Esophagus muscularis mucosa (tissue), 4 donors: ENCODE data around the gene F5.
"Not testable (repeated sequence)": the region's sequence is repeated elsewhere in the genome, so short reads cannot be mapped to it uniquely, and the experiment has no call there.

Experiments
- CTCF ChIP-seq, 3 experiments: fragments of 200-600 bp in 2 of 3; fragments of 450-650 bp in 1 of 3; sonication (generic) in 2 of 3; IDR thresholded peaks; one replicate each; pipeline ENCODE4 v1.5.1; 2017 to 2019; ENCODE audit warnings: antibody characterized with exemption in 3 of 3, mild to moderate bottlenecking in 2 of 3, moderate library complexity in 1 of 3
- EP300 ChIP-seq: sonication (generic); formaldehyde crosslinking; IDR thresholded peaks from one replicate; pipeline ENCODE4 v1.6.1; 2017; ENCODE audit warnings: antibody characterized with exemption
- POLR2AphosphoS5 ChIP-seq, 2 donors: sonication (generic); formaldehyde crosslinking; IDR thresholded peaks; one replicate each; pipeline ENCODE4 v1.6.1; 2017; ENCODE audit warnings: antibody characterized with exemption in 2 of 2

- not testable (repeated sequence) for TF ChIP-seq CTCF (IDR thresholded peaks at IDR 0.05); EP300; POLR2AphosphoS5 (IDR thresholded peaks at IDR 0.05)
Measured at GRCh38 chr1:169503601-169504000, 82.7 kb downstream of the F5 start.
